Renal cortical epithelial cell (primary cell): ENCODE data around the gene BACE2. TPM values are rescaled to one million over a fixed set of nuclear protein-coding genes. Genes with fewer than 3 reads are reported as not detected.
"Not testable (repeated sequence)": the region's sequence is repeated elsewhere in the genome, so short reads cannot be mapped to it uniquely, and the experiment has no call there.

Experiments used
- DNase-seq: peaks from one replicate; pipeline ENCODE4 v3.0.0-alpha.2; 2011; ENCODE audit warnings: low read depth
- total RNA-seq: library from RNA; depleted of rRNA; stranded (reverse); fragments of >200 nt; gene quantifications from 2 replicates; pipeline ENCODE4 v1.2.3, GENCODE V29; 2014

Gene BACE2
- total RNA-seq, 1 donor from 2014 or later: 88.7 TPM

DNA sequence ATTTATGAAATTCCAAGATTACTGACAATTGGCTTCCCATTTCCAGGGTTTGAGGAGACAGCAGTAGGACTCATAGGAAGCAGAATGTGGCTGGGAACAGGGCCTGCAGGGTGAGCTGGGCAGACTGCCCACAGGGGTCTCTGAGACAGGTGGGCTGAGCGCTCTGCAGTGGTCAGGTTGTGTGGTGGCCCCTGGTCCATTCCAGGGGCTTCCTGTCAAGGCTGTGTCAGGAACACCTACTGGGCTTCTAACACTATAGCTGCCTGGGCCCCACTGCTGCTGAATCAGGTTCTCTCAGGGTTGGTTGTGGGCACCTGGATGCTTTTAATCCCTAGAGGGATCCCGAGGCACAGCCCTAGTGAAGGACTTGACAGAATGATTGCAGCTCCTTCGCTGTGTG lies 72.1 kb downstream of the BACE2 start:
- no peak for DNase-seq

DNA sequence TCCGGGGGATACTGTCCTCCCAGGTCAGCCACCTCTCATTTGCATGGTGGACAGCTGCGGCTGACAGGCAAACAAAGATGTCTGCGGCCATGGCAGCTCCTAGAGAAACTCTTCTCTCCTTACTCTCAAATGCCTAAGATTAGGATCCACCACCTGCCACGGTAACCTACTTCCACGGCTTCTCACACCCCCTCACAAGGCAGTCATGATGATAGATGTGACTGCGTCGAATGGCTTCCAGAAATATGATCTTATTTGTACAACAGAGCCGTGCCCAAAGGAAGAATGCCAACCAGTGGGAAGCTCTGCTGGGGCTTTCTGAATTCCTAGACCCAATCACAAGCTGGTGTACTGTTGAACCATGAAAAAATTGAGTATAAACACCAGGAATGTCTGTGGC lies 73.4 kb downstream of the BACE2 start:
- DNase-seq: no peak

DNA sequence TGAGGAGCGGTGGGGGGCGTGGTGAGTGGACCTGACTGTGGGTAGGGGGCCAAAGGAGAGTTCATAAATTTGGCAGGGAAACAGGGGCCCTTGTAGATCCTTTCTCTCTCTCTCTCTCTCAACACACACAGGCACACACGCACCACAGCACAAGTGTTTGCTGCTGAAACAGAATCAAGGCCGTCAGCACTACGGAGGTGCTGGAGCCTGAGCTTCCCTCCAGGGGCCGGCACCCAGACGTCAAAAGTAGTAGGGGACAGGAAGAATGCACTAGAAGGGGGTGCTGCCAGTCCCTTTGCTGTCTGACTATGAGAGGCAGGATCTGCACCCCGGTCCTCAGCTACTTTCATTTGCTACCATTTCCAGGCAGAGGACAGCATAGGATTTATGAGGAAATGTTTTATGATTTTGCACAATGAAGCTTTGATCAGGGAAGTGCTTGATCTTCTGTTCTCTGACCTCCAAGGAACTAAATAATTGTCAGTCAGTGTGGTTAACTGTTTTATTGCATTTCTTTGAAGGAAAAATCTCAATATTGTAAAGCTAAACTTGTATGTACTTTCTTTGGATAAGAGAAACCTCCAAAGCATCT lies 74.4 kb downstream of the BACE2 start:
- DNase-seq: no peak

DNA sequence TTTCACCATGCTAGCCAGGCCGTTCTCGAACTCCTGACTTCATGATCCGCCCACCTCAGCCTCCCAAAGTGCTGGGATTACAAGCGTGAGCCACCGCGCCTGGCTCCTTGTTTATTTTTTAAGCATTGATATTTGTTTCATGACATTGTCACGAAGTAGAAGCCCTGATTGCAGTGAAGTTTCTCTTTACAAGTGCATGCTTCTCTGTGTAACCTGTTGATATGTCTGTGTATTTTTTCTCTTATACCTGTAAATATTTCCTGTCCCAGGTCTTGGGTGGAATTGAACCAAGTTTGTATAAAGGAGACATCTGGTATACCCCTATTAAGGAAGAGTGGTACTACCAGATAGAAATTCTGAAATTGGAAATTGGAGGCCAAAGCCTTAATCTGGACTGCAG lies 75.1 kb downstream of the BACE2 start:
- DNase-seq: no peak

DNA sequence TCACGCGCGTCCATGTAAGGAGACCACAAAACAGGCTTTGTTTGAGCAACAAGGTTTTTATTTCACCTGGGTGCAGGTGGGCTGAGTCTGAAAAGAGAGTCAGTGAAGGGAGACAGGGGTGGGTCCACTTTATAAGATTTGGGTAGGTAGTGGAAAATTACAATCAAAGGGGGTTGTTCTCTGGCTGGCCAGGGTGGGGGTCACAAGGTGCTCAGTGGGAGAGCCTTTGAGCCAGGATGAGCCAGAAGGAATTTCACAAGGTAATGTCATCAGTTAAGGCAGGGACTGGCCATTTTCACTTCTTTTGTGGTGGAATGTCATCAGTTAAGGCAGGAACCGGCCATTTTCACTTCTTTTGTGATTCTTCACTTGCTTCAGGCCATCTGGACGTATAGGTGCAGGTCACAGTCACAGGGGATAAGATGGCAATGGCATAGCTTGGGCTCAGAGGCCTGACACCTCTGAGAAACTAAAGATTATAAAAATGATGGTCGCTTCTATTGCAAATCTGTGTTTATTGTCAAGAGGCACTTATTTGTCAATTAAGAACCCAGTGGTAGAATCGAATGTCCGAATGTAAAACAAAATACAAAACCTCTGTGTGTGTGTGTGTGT lies 76.4 kb downstream of the BACE2 start:
- not testable (repeated sequence) for DNase-seq

DNA sequence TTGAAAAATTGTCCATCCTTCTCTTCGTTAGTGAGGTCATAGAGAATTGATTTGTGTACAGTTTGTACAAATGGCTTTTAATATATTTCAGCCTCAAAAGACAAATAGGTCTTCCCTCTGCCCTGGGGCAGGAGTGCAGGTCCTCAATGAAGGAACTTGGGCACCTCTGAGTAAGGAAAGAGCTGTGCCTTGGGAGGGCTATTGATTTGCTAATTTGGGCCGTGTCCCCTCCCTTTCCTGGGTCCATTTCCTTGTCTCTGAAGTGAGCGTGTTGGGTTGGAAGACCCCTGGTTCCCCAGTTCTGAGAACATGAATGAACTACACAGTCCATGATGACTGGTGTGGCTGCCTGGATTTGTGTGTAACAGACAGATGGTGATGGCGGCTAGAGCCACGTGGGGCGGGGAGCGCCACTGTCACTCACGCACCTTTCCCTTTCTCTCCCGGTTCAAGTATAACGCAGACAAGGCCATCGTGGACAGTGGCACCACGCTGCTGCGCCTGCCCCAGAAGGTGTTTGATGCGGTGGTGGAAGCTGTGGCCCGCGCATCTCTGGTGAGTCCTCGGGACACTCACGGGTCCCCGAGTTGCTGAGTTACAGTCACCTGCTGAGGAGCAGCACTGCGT lies 77.7 kb downstream of the BACE2 start:
- DNase-seq: no peak

DNA sequence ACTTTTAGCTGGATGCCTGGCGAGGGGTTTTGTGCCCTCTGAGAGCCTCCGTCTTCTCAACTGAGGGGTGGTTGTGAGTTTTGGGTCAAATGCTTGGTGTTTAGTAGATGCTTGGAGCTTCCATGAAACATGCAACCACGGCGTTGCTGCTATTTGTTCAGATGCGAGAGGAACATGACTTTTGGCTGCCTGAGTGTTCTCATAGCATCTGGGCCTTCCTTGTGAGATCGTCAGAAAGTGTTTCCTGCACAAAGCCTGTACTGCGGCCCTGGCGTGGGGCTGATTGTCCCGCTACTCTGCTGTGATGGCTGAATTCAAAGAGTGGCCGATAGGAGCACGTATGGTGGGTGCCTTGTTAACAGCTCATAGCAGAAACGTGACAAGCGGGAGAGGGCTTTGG lies 78.8 kb downstream of the BACE2 start:
- DNase-seq: no peak

DNA sequence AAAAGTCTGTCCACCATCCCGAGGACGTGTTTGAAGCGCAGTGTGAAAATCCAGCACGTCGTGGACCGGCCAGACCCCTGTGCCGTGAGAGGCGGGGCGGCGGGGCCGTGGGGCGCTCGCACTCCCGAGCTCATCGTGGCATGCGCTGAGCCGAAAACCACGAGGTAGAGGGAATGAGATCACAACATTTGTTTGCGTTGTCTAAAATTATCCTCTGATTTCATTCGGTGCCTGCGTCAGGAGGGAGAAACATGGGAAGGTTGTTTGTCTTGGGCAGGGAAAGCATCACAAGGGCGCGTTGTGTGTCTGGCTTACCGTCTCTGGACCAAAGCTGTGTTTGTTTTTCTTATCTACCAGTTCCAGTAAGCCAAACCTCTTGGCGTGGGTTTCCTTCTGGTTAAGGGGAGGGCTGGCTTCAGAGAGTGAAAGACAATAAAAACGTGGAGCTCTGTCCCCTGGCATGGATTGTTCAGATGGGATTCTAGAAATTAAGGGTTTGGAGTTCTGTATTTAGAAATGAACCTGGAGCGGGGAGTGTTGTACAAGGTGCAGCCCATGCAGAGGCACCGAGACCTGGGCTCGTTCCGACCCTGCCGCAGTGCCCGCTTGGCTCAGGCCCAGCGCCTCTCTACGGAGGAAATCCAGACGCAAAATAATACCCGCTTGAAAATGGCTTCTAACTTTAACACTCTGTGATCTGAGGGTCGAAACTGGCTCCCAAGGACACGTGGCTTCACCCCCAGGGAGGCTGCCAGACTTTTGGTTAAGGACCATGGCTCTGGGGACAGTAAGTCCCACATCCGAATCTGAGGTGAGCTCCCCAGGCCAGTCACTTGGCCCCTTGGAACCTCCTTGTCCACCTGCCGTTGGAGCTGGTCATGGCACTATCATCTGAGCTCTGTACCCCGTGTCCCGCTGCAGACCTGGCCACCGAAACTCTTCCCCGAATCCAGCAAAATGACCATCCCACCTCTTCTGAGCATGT lies 79.9 kb downstream of the BACE2 start:
- no peak for DNase-seq

DNA sequence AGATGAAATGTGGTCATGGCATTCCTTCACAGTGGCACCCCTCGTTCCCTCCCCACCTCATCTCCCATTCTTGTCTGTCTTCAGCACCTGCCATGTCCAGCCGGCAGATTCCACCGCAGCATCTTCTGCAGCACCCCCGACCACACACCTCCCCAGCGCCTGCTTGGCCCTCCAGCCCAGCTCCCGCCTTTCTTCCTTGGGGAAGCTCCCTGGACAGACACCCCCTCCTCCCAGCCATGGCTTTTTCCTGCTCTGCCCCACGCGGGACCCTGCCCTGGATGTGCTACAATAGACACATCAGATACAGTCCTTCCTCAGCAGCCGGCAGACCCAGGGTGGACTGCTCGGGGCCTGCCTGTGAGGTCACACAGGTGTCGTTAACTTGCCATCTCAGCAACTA lies 81.5 kb downstream of the BACE2 start:
- no peak for DNase-seq

DNA sequence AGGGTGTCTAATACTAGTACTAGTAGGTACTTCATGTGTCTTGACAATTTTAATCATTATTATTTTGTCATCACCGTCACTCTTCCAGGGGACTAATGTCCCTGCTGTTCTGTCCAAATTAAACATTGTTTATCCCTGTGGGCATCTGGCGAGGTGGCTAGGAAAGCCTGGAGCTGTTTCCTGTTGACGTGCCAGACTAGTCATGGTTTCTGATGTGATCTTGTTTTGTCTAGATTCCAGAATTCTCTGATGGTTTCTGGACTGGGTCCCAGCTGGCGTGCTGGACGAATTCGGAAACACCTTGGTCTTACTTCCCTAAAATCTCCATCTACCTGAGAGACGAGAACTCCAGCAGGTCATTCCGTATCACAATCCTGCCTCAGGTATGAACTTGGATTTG lies 82.6 kb downstream of the BACE2 start:
- peak; percentile 57 for DNase-seq

DNA sequence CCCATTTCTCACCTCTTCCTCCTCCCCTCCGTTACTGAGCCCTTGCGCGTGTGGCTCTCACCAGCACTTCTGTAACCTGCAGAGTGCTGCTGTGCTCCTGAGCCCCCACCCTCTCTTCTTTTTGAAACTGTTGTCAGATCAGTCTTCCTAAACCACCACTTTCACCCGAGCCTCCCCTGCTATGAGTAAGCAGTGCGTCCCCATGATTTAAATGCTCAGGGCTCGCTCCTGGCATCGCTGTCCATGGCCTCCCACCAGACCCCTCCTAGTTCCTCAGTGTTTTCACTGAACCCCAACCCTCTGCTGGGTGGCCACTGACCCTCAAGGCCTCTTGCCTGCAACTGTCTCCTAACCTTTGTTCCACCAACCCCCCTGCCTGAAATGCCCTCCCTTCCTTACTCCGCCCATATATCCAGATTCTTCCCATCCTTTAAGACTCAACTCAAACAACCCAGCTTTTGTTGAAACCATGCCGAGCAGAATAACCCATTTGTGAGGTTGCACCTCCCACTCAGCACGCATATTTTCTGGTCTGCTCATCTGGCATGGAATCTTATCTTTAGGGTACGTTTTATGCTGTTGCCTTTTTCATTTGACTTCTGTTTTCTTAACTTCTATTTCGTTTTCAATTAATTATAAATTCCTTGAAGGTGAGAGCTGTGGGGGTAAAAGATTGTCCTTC lies 84.1 kb downstream of the BACE2 start:
- no peak for DNase-seq

DNA sequence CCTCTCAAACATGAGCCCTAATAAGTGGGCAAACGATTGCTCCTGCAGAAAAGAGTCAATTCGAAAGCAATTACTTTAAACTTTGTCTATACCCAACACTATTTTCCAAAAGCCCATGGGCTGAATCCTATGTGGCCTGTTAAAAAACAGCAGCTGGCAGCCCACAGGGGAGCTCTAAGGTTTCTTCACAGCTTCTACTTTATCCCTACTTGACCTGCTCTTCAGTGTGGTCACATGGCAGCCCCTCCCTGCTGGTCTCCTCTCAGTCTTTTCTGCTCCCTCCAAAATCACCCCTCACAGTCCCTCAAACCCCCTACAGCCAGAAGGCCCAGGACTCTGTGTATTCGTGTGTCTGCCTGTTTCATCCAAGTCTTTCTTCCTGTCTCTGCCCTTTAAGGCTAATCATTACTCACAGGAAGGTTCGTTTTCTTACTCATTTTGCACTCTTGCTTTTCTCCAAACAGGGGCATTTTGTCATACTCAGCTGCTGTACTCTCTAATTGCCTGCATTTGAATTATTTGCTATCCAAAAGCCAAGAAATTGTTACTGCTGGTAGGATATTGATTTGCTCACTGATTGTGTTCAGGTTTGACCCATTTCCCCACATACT lies 86.2 kb downstream of the BACE2 start:
- no peak for DNase-seq

DNA sequence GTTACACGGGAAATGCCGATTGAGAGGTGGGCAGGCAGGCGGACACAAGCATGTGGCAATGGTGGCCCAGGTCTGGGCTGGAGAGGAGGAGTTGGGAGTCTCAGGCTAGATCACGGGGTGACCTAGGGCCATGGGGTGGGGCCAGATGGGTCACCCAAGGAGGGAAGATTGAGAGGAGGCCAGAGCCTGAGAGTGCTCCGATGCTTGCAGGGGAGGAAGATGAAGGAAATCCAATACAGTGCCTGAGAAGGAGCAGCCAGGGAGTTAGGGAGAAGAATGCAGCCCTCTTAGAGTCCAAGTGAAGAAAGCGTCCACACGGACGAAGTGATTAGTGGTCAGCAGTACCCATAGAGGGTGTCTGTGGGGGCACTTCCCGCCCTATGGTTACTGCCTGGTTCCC lies 87.2 kb downstream of the BACE2 start:
- DNase-seq: no peak

DNA sequence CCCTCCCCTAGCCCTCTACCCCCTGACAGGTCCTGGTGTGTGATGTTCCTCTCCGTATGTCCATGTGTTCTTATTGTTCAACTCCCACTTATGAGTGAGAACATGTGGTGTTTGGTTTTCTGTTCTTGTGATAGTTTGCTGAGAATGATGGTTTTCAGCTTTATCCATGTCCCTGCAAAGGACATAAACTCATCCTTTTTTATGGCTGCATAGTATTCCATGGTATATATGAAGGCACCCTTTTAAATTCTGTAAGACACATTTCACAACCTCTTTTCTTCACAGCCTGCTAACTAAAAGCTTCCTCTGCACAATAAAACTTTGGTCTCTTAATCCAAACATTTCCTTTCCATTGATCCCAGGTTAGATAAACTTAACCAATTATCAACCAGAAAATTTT lies 88.3 kb downstream of the BACE2 start:
- DNase-seq: not testable (repeated sequence)

DNA sequence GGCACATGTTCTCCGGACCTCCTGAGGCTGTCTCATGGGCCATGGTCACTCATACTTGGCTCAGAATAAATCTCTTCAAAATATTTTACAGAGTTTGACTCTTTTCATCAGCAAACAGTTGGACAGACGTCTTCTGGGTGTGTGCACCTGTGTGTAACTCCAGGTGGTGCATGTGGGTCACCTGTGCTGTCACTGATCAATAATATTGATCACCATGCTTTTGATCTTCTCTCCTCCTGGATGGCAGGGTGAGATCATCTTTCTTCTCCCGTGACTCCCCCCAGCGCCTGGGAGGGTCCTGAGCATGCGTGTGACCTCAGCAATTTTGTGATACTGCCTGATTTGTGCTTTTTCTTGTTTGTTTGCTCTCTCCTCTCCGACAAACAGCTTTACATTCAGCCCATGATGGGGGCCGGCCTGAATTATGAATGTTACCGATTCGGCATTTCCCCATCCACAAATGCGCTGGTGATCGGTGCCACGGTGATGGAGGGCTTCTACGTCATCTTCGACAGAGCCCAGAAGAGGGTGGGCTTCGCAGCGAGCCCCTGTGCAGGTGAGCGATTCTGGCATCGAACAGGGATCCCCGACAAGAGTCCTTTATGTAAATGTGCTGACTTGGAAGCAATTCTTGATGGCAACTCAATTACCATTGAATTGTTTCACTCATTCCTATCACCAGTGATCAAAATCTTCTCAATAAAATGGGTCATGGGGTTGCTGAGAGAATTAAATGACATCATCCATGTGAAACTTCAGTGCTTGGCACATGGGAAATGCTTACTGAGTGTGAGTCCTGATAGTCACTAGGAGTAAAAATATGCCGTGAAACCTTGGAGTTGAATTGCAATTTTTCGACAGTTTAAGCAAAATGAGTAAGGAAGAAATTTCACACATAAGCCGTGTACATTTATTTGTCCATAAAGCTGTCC lies 89.1 kb downstream of the BACE2 start:
- no peak for DNase-seq

DNA sequence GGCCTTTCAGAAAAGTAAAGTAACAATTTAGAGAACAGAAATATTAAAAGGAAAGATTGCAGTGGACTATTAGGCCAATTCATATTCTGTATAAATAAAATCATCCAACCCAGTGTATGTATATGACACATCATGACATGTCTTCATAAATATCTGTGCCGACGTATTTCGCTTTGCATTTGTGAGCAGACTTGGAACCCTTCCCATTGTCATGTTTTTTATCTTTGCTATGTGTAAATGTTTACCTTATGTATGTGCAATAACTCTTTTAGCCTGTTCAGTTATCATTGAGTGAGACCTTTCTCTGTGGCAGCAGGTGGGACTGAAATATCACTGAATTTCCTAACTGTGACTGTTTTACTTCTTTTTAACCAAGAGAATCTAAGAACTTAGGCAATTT lies 90.7 kb downstream of the BACE2 start:
- DNase-seq: no peak

DNA sequence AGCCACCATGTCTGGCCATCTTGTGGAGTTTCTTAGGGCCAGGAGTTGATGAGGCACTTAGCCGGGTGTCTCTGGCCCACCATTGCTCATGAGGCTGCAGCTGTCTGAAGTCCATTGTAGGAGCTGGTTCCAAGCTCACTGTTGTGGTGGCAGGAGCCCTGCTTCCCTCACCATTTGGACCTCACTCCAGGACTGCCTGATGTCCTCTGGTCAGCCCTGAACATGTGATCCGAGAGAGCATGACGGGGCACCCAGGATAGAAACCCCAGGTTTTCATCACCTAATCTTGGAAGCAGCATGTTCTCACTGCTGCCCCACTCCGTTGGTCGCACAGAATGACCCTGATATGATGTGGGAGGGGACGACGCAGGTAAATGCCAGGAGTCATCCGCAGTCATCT lies 92.5 kb downstream of the BACE2 start:
- DNase-seq: no peak

DNA sequence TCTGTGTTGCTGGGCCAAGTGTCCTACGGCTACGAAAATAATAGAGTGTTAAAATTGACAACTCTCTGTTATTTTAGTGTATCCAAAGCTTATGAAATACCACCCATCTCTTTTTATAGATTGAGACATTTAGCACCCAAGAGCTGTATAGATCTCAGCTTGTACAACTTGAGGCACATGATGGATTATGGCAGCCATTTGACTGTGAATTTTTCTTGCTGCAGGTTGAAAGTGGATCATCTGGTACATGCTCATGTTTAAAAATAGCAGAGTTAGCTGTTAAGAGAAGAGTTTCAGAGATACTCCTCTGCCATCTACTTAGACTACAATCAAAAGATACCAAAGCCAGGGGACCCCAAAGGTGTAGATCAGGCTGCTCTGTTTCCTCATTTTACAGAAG lies 99.4 kb downstream of the BACE2 start:
- DNase-seq: no peak

DNA sequence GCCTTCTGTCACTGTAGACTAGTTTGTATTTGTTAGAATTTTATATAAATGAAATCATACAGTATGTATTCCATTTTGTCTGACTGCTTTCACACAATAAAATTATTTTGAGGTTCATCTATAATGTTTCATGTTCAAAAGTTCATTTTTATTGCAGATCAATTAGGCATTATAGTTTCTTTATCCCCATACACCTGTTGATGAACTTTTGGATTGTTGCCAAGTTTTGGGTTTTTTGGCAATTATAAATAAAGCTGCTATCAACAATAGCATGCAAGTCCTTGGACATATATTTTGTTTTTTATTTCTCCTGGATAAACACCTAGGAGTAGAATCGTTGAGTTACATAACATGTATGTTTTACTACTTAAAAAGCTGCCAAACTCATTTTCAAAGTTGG lies 101.6 kb downstream of the BACE2 start:
- DNase-seq: no peak

DNA sequence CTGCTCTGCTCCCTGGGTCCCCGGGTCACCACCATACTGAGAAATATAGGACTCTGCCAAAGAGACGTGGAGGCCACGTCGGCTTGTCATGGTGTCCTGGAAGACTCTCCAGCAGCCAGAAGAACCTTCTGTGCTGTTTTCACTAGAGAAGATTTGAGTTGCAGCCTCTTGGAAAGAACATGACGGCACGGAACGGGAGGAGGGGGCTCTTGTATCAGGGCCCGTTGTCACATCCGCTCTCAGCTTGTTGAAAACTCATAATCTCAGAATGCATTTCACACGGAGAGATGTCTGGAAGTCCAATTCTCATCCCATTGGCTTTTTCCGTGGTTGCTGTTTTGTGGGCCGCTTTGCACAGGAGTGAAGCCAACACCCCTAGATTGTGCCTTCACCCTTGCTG lies 109.2 kb downstream of the BACE2 start:
- no peak for DNase-seq
